Keratinocyte (primary cell): ENCODE measurements around the gene SH3RF2. TPM values are rescaled to one million over a fixed set of nuclear protein-coding genes. Genes with fewer than 3 reads are reported as not detected.

Experiments
- DNase-seq: peaks from one replicate; pipeline ENCODE4 v3.0.0-alpha.2; 2011; ENCODE audit warnings: low read depth, missing footprints, low spot score
- FAIRE-seq: peaks from 2 replicates; lab custom pipeline; 2011; peaks lifted over from hg19 to GRCh38; lab: Jason Lieb, UNC
- H2AFZ ChIP-seq: 2 replicates; pipeline ENCODE4 v1.6.0; 2012; ENCODE audit warnings: low read length, control low read depth, inconsistent platforms; ENCODE audit not compliant: control insufficient read depth
- H3K27ac ChIP-seq: 2 replicates; pipeline ENCODE4 v1.5.1; 2011; ENCODE audit warnings: low read length; ENCODE audit not compliant: control insufficient read depth, insufficient read depth
- H3K27me3 ChIP-seq: 3 replicates; pipeline ENCODE4 v1.6.0; 2011; ENCODE audit warnings: low read length; ENCODE audit not compliant: control insufficient read depth, insufficient read depth; ENCODE audit errors: extremely low read depth
- H3K36me3 ChIP-seq, 2 experiments: 2 replicates in 1 of 2; 3 replicates in 1 of 2; pipeline ENCODE4 v1.5.1; 2011; ENCODE audit warnings: low read length in 2 of 2, mild to moderate bottlenecking in 1 of 2; ENCODE audit not compliant: control insufficient read depth in 2 of 2, insufficient read depth in 2 of 2; ENCODE audit errors: extremely low read depth in 1 of 2
- H3K4me1 ChIP-seq: 3 replicates; pipeline ENCODE4 v1.5.1; 2011; ENCODE audit warnings: low read length; ENCODE audit not compliant: control insufficient read depth, insufficient read depth; ENCODE audit errors: extremely low read depth
- H3K4me2 ChIP-seq: 3 replicates; pipeline ENCODE4 v1.6.0; 2011; ENCODE audit warnings: low read depth, low read length; ENCODE audit not compliant: control insufficient read depth, insufficient read depth; ENCODE audit errors: extremely low read depth
- H3K4me3 ChIP-seq, 3 experiments: fragments of 200-600 bp in 1 of 3; sonication (generic) in 1 of 3; 2 replicates in 2 of 3; 3 replicates in 1 of 3; pipeline ENCODE4 v1.5.1; 2011 to 2016; ENCODE audit warnings: low read length in 3 of 3, mild to moderate bottlenecking in 3 of 3, control low read depth in 2 of 3, inconsistent platforms in 1 of 3, low read depth in 1 of 3, mixed read lengths in 1 of 3, mixed run types in 1 of 3, moderate library complexity in 1 of 3; ENCODE audit not compliant: control insufficient read depth in 2 of 3, insufficient read depth in 2 of 3; ENCODE audit errors: extremely low read depth in 1 of 3
- H3K79me2 ChIP-seq: 2 replicates; pipeline ENCODE4 v1.6.0; 2012; ENCODE audit warnings: low read length; ENCODE audit not compliant: control insufficient read depth, insufficient read depth
- H3K9ac ChIP-seq: 3 replicates; pipeline ENCODE4 v1.6.0; 2011; ENCODE audit warnings: low read length; ENCODE audit not compliant: control insufficient read depth, insufficient read depth; ENCODE audit errors: extremely low read depth
- H3K9me1 ChIP-seq: 3 replicates; pipeline ENCODE4 v1.6.0; 2011; ENCODE audit warnings: low read length; ENCODE audit not compliant: control insufficient read depth, insufficient read depth; ENCODE audit errors: extremely low read depth
- H3K9me3 ChIP-seq: 2 replicates; pipeline ENCODE4 v1.5.1; 2012; ENCODE audit warnings: low read depth, low read length; ENCODE audit not compliant: control insufficient read depth
- H4K20me1 ChIP-seq: 3 replicates; pipeline ENCODE4 v1.6.0; 2011; ENCODE audit warnings: low read length; ENCODE audit not compliant: control insufficient read depth, insufficient read depth; ENCODE audit errors: extremely low read depth
- CTCF ChIP-seq, 3 experiments: IDR thresholded peaks in 1 of 3; conservative IDR thresholded peaks in 1 of 3; optimal IDR thresholded peaks in 1 of 3; 2 replicates in 2 of 3; 3 replicates in 1 of 3; pipeline versions ENCODE3 to v1.5.1; 2011; ENCODE audit warnings: low read length in 3 of 3, mild to moderate bottlenecking in 3 of 3, moderate library complexity in 2 of 3, control low read depth in 1 of 3, inconsistent platforms in 1 of 3; ENCODE audit not compliant: insufficient read depth in 2 of 3; ENCODE audit errors: extremely low read depth in 1 of 3
- EZH2 ChIP-seq: IDR thresholded peaks from one replicate; pipeline ENCODE4 v1.6.1; 2012; ENCODE audit warnings: inconsistent platforms, mild to moderate bottlenecking, low read length, moderate library complexity
- dilution Hi-C: fragments of 300-500 bp; cut with MboI; formaldehyde crosslinking; loops from one replicate; pipeline ENCODE4 v1.7.0; 2020; ENCODE audit warnings: low sequenced_read_pairs; ENCODE audit not compliant: extremely low pct_ligation_motif_present
- polyA plus RNA-seq, 5 experiments: library from polyadenylated mRNA; depleted of rRNA in 3 of 5; stranded (reverse) in 3 of 5; stranded (forward) in 1 of 5; unstranded in 1 of 5; fragments of >200 nt; gene quantifications; 1 replicate in 1 of 5; 2 replicates in 3 of 5; 3 replicates in 1 of 5; pipeline versions ENCODE4 v1.2.1 to v1.2.3, GENCODE V29; 2011 to 2012; ENCODE audit warnings: missing spikeins in 2 of 5, low read depth in 1 of 5, low replicate concordance in 1 of 5

The SH3RF2 gene
- polyA plus RNA-seq, 1 donor (not counting 4 experiments of a cell fraction or from before 2014, with no cell fraction given): 43.7 TPM

GRCh38 chr5:146098047-146098446, 161.7 kb downstream of the SH3RF2 start:
- Histone ChIP-seq H3K4me2 (no peak overlapping the region), H3K9ac (no peak overlapping the region), H3K9me3 (no peaks in the 10 kb centered on the region), H3K4me3 (no peak overlapping the region), H4K20me1 (no peaks in the 10 kb centered on the region), H3K79me2 (no peaks in the 10 kb centered on the region), H3K9me1 (no peaks in the 10 kb centered on the region), H3K36me3 (peaks cover 0 to 1% of the 10 kb centered on the region in 2 experiments), H3K27me3 (no peaks in the 10 kb centered on the region), H3K27ac (no peak overlapping the region), H2AFZ (no peak overlapping the region), H3K4me1 (no peaks in the 10 kb centered on the region)
- FAIRE-seq (no peak), DNase-seq (no peak)
- TF ChIP-seq EZH2 (no peak), CTCF (optimal IDR thresholded peaks at IDR 0.05 in 1 of 3, IDR thresholded peaks at IDR 0.05 in 1 of 3, conservative IDR thresholded peaks at IDR 0.05 in 1 of 3; ENCODE audit: extremely low read depth in 1 of 3, insufficient read depth in 2 of 3, low read length in 3 of 3) (no peak)
- dilution Hi-C loops: no loop called here

GRCh38 chr5:146101646-146102045, 165.3 kb downstream of the SH3RF2 start:
- dilution Hi-C loops: no loop called here
- Histone ChIP-seq H3K4me3 (no peak overlapping the region), H3K79me2 (no peaks in the 10 kb centered on the region), H3K27me3 (no peaks in the 10 kb centered on the region), H3K9me1 (no peaks in the 10 kb centered on the region), H3K27ac (no peak overlapping the region), H3K4me1 (peaks cover 9% of the 10 kb centered on the region), H3K36me3 (no peaks in the 10 kb centered on the region), H4K20me1 (no peaks in the 10 kb centered on the region), H3K9ac (no peak overlapping the region), H3K9me3 (no peaks in the 10 kb centered on the region), H3K4me2 (no peak overlapping the region), H2AFZ (no peak overlapping the region)
- DNase-seq (no peak), FAIRE-seq (no peak)
- TF ChIP-seq CTCF (optimal IDR thresholded peaks at IDR 0.05 in 1 of 3, IDR thresholded peaks at IDR 0.05 in 1 of 3, conservative IDR thresholded peaks at IDR 0.05 in 1 of 3; ENCODE audit: extremely low read depth in 1 of 3, insufficient read depth in 2 of 3, low read length in 3 of 3) (no peak), EZH2 (no peak)
